HG03565 (cell line): ENCODE results near the gene PDCL3.

ENCODE experiments used
- ATAC-seq: cut with Tn5 transposase; IDR thresholded peaks from one replicate; pipeline ENCODE4 v1.9.1; 2021; ENCODE audit warnings: mild to moderate bottlenecking, moderate library complexity; ENCODE audit not compliant: unreplicated experiment

PDCL3 gene

GRCh38 chr2:100562613-100563406 lies at the start of gene PDCL3:
Gene PDCL3 (plus strand): TSS chr2:100562993. CDS start chr2:100563068, 75 bp downstream.
- ATAC-seq = peak; percentile 91

- no peak for ATAC-seq
Measured at GRCh38 chr2:100513650-100514049, 49.1 kb upstream of the PDCL3 start.

GRCh38 chr2:100517556-100517955 lies 45.2 kb upstream of the PDCL3 start:
- ATAC-seq = no peak

GRCh38 chr2:100518801-100519200 lies 44.0 kb upstream of the PDCL3 start:
- no peak for ATAC-seq

GRCh38 chr2:100520224-100520623 lies 42.6 kb upstream of the PDCL3 start:
- ATAC-seq = no peak

GRCh38 chr2:100522430-100522829 lies 40.4 kb upstream of the PDCL3 start:
- no peak for ATAC-seq

- ATAC-seq = no peak
Measured at GRCh38 chr2:100524331-100524730, 38.5 kb upstream of the PDCL3 start.

GRCh38 chr2:100526868-100527267 lies 35.9 kb upstream of the PDCL3 start:
- no peak for ATAC-seq

- ATAC-seq = no peak
Measured at GRCh38 chr2:100527440-100528015, 35.3 kb upstream of the PDCL3 start.

GRCh38 chr2:100529176-100529575 lies 33.6 kb upstream of the PDCL3 start:
- ATAC-seq = no peak

GRCh38 chr2:100529900-100530299 lies 32.9 kb upstream of the PDCL3 start:
- no peak for ATAC-seq

- ATAC-seq = no peak
Measured at GRCh38 chr2:100535855-100536254, 26.9 kb upstream of the PDCL3 start.

- no peak for ATAC-seq
Measured at GRCh38 chr2:100537918-100538317, 24.9 kb upstream of the PDCL3 start.

- no peak for ATAC-seq
Measured at GRCh38 chr2:100539221-100539620, 23.6 kb upstream of the PDCL3 start.

GRCh38 chr2:100541404-100541803 lies 21.4 kb upstream of the PDCL3 start:
- ATAC-seq = no peak

- ATAC-seq = no peak
Measured at GRCh38 chr2:100542418-100542817, 20.4 kb upstream of the PDCL3 start.

GRCh38 chr2:100544911-100545596 lies 17.7 kb upstream of the PDCL3 start:
- no peak for ATAC-seq

GRCh38 chr2:100546469-100546868 lies 16.3 kb upstream of the PDCL3 start:
- ATAC-seq = no peak

GRCh38 chr2:100548771-100549170 lies 14.0 kb upstream of the PDCL3 start:
- ATAC-seq = no peak

GRCh38 chr2:100551303-100551702 lies 11.5 kb upstream of the PDCL3 start:
- no peak for ATAC-seq

GRCh38 chr2:100554798-100555407 lies 7.9 kb upstream of the PDCL3 start:
- ATAC-seq = no peak

GRCh38 chr2:100556746-100557145 lies 6.0 kb upstream of the PDCL3 start:
- no peak for ATAC-seq
